H9 (cell line): ENCODE measurements around the gene MAD1L1. TPM values are rescaled to one million over a fixed set of nuclear protein-coding genes. Genes with fewer than 3 reads are reported as not detected.

Source experiments
- DNase-seq: peaks from one replicate; pipeline ENCODE4 v3.0.0-alpha.2; 2017
- H2AFZ ChIP-seq: one replicate; pipeline ENCODE4 v1.6.1; 2013; ENCODE audit warnings: mild to moderate bottlenecking, low read length, control low read depth, moderate library complexity
- H2AK5ac ChIP-seq: 2 replicates; pipeline ENCODE4 v1.6.1; 2013; ENCODE audit warnings: low read length, control low read depth, mixed read lengths; ENCODE audit not compliant: insufficient read length
- H2BK120ac ChIP-seq: one replicate; pipeline ENCODE4 v1.6.1; 2013; ENCODE audit warnings: low read depth, mild to moderate bottlenecking, low read length, control low read depth, inconsistent platforms; ENCODE audit not compliant: poor library complexity, severe bottlenecking
- H2BK12ac ChIP-seq: 2 replicates; pipeline ENCODE4 v1.6.1; 2013; ENCODE audit warnings: low read length, control low read depth, mixed read lengths, low read depth; ENCODE audit not compliant: insufficient read length
- H2BK15ac ChIP-seq: 2 replicates; pipeline ENCODE4 v1.6.1; 2013; ENCODE audit warnings: low read depth, low read length, control low read depth
- H2BK20ac ChIP-seq: one replicate; pipeline ENCODE4 v1.6.1; 2013; ENCODE audit warnings: low read depth, mild to moderate bottlenecking, low read length, control low read depth, inconsistent platforms; ENCODE audit not compliant: poor library complexity, severe bottlenecking
- H2BK5ac ChIP-seq: 2 replicates; pipeline ENCODE4 v1.6.1; 2013; ENCODE audit warnings: low read length, control low read depth, mixed read lengths; ENCODE audit not compliant: insufficient read length
- H3K14ac ChIP-seq: 2 replicates; pipeline ENCODE4 v1.6.1; 2013; ENCODE audit warnings: low read length, control low read depth; ENCODE audit not compliant: insufficient read depth
- H3K18ac ChIP-seq: 2 replicates; pipeline ENCODE4 v1.6.1; 2013; ENCODE audit warnings: low read depth, mild to moderate bottlenecking, mixed read lengths, low read length, control low read depth; ENCODE audit not compliant: insufficient read length
- H3K23ac ChIP-seq: 2 replicates; pipeline ENCODE4 v1.6.1; 2013; ENCODE audit warnings: low read length, control low read depth, mixed read lengths, low read depth; ENCODE audit not compliant: insufficient read length
- H3K23me2 ChIP-seq: 2 replicates; pipeline ENCODE4 v1.6.1; 2013; ENCODE audit warnings: low read depth, mild to moderate bottlenecking, mixed read lengths, low read length, control low read depth; ENCODE audit not compliant: insufficient read length, poor library complexity, severe bottlenecking
- H3K27ac ChIP-seq: 2 replicates; pipeline ENCODE4 v1.5.1; 2013; ENCODE audit warnings: low read length, control low read depth, mixed read lengths, low read depth; ENCODE audit not compliant: insufficient read length
- H3K27me3 ChIP-seq: 2 replicates; pipeline ENCODE4 v1.6.1; 2013; ENCODE audit warnings: low read length, control low read depth, inconsistent platforms; ENCODE audit not compliant: insufficient read depth
- H3K4ac ChIP-seq: 2 replicates; pipeline ENCODE4 v1.6.1; 2013; ENCODE audit warnings: low read depth, mild to moderate bottlenecking, control low read depth, inconsistent platforms, low read length, moderate library complexity
- H3K4me1 ChIP-seq: 2 replicates; pipeline ENCODE4 v1.6.1; 2013; ENCODE audit warnings: low read length, control low read depth, inconsistent platforms; ENCODE audit not compliant: insufficient read depth
- H3K4me2 ChIP-seq: 2 replicates; pipeline ENCODE4 v1.6.1; 2013; ENCODE audit warnings: low read length, control low read depth, mixed read lengths; ENCODE audit not compliant: insufficient read length, insufficient read depth
- H3K56ac ChIP-seq: 2 replicates; pipeline ENCODE4 v1.6.1; 2013; ENCODE audit warnings: low read depth, mild to moderate bottlenecking, mixed read lengths, low read length, control low read depth; ENCODE audit not compliant: insufficient read length
- H3K79me1 ChIP-seq: 2 replicates; pipeline ENCODE4 v1.6.1; 2013; ENCODE audit warnings: low read depth, mild to moderate bottlenecking, moderate library complexity, low read length, control low read depth, inconsistent platforms; ENCODE audit not compliant: insufficient read depth, poor library complexity, severe bottlenecking
- H3K79me2 ChIP-seq: 2 replicates; pipeline ENCODE4 v1.6.1; 2013; ENCODE audit warnings: low read length, control low read depth, inconsistent platforms; ENCODE audit not compliant: insufficient read depth
- H3K9ac ChIP-seq: 2 replicates; pipeline ENCODE4 v1.6.1; 2013; ENCODE audit warnings: low read length, control low read depth, mixed read lengths; ENCODE audit not compliant: insufficient read length; ENCODE audit errors: extremely low read depth
- H3K9me3 ChIP-seq: one replicate; pipeline ENCODE4 v1.6.1; 2013; ENCODE audit warnings: low read depth, low read length, inconsistent platforms; ENCODE audit not compliant: control insufficient read depth
- H3T11ph ChIP-seq: one replicate; pipeline ENCODE4 v1.6.1; 2013; ENCODE audit warnings: mild to moderate bottlenecking, low read length, control low read depth, inconsistent platforms
- H4K20me1 ChIP-seq: one replicate; pipeline ENCODE4 v1.6.1; 2013; ENCODE audit not compliant: control insufficient read depth, insufficient read length, insufficient read depth
- H4K5ac ChIP-seq: 2 replicates; pipeline ENCODE4 v1.6.1; 2013; ENCODE audit warnings: low read depth, mild to moderate bottlenecking, mixed read lengths, low read length, control low read depth; ENCODE audit not compliant: insufficient read length
- H4K8ac ChIP-seq: replicated peaks from 2 replicates; pipeline ENCODE4 v1.6.1; 2013; ENCODE audit warnings: low read length, control low read depth, mixed read lengths, low read depth; ENCODE audit not compliant: insufficient read length
- H4K91ac ChIP-seq: 2 replicates; pipeline ENCODE4 v1.6.1; 2013; ENCODE audit warnings: low read depth, mild to moderate bottlenecking, moderate library complexity, mixed read lengths, low read length, control low read depth; ENCODE audit not compliant: insufficient read length
- H3K27ac Mint-ChIP-seq, 3 experiments: 2 replicates in 2 of 3; 3 replicates in 1 of 3; pipeline ENCODE4 v1.8.0; 2020 to 2021; ENCODE audit warnings: mixed read lengths in 3 of 3, mild to moderate bottlenecking in 1 of 3, moderate library complexity in 1 of 3
- H3K27me3 Mint-ChIP-seq: 2 replicates; pipeline ENCODE4 v1.8.0; 2021; ENCODE audit warnings: low read depth, mild to moderate bottlenecking, moderate library complexity, mixed read lengths
- H3K36me3 Mint-ChIP-seq, 3 experiments: 2 replicates in 2 of 3; 3 replicates in 1 of 3; pipeline ENCODE4 v1.8.0; 2020 to 2021; ENCODE audit warnings: low read depth in 3 of 3, mixed read lengths in 3 of 3; ENCODE audit not compliant: insufficient read depth in 1 of 3
- H3K4me1 Mint-ChIP-seq, 2 experiments: 2 replicates each; pipeline ENCODE4 v1.8.0; 2020; ENCODE audit warnings: mixed read lengths in 2 of 2
- H3K4me3 Mint-ChIP-seq, 2 experiments: 2 replicates in 1 of 2; 3 replicates in 1 of 2; pipeline ENCODE4 v1.8.0; 2020 to 2021; ENCODE audit warnings: mild to moderate bottlenecking in 2 of 2, mixed read lengths in 2 of 2, moderate library complexity in 1 of 2
- H3K9me3 Mint-ChIP-seq, 2 experiments: 2 replicates in 1 of 2; 3 replicates in 1 of 2; pipeline ENCODE4 v1.8.0; 2020; ENCODE audit warnings: mild to moderate bottlenecking in 2 of 2, mixed read lengths in 2 of 2, moderate library complexity in 1 of 2
- CTCF ChIP-seq: fragments of 200-600 bp; sonication (generic); conservative IDR thresholded peaks from 3 replicates; pipeline ENCODE4 v1.8.0; 2021; ENCODE audit warnings: antibody characterized with exemption, mild to moderate bottlenecking
- WGBS: extraction: QIAGEN DNeasy Blood & Tissue Kit; methylation state at CpG from one replicate; pipeline ENCODE4 v1.1.7; 2013; ENCODE audit warnings: missing lambda C conversion rate, low lambda C conversion rate, mixed read lengths; ENCODE audit not compliant: insufficient read length; ENCODE audit errors: extremely low coverage; 5-methylcytosine and 5-hydroxymethylcytosine counted together
- total RNA-seq: library from RNA; stranded (reverse); gene quantifications from 2 replicates; pipeline ENCODE4 v1.2.1, GENCODE V29; 2021

MAD1L1 gene
- total RNA-seq, 1 experiment from 2014 or later = 39.0 TPM

- Histone ChIP-seq H4K91ac (no peak overlapping the region), H2AFZ (no peak overlapping the region), H3K27ac (no peak overlapping the region), H2BK15ac (no peak overlapping the region), H3K23me2 (no peaks in the 10 kb centered on the region), H3K79me1 (no peaks in the 10 kb centered on the region), H2BK5ac (no peak overlapping the region), H3K27me3 (no peaks in the 10 kb centered on the region), H2BK12ac (no peak overlapping the region), H3K9ac (no peak overlapping the region), H3K79me2 (no peaks in the 10 kb centered on the region), H3K18ac (no peak overlapping the region), H3K4me1 (no peaks in the 10 kb centered on the region), H2BK20ac (no peak overlapping the region), H3K4ac (no peak overlapping the region), H3T11ph (no peak overlapping the region), H4K5ac (no peak overlapping the region), H3K4me2 (no peak overlapping the region), H3K23ac (no peak overlapping the region), H4K8ac (no peak overlapping the region), H3K9me3 (no peaks in the 10 kb centered on the region), H2AK5ac (no peak overlapping the region), H2BK120ac (no peak overlapping the region), H4K20me1 (peaks cover 2% of the 10 kb centered on the region), H3K14ac (no peak overlapping the region), H3K56ac (no peak overlapping the region)
- H3K36me3 Mint-ChIP-seq = peaks cover 6 to 28% (median 16%) of the 10 kb centered on the region in 3 experiments; a peak in 6 of 7 replicates
- no peaks in the 10 kb centered on the region for H3K27me3 Mint-ChIP-seq
- no peak for DNase-seq
- peak overlapping the region; percentile 75 to 97 (median 94); a peak in 4 of 7 replicates for H3K27ac Mint-ChIP-seq
- WGBS = no CpG with 5 or more reads among the region's 29 CpGs
- H3K4me3 Mint-ChIP-seq = no peak overlapping the region
- no peaks in the 10 kb centered on the region for H3K9me3 Mint-ChIP-seq
- peaks cover 7 to 13% of the 10 kb centered on the region in 2 experiments for H3K4me1 Mint-ChIP-seq
- TF ChIP-seq CTCF = no peak
Observed at GRCh38 chr7:2149672-2150444, 82.9 kb downstream of the MAD1L1 start.
